SK-N-MC (cell line): ENCODE measurements around the gene SERPINI1.

Experiments used
- EZH2 ChIP-seq: fragments of 200-600 bp; sonication (generic); IDR thresholded peaks from one replicate; pipeline ENCODE4 v1.6.1; 2017; ENCODE audit warnings: antibody characterized with exemption
- FOXP2 ChIP-seq: optimal IDR thresholded peaks from 2 replicates; pipeline ENCODE3; 2011; ENCODE audit warnings: mild to moderate bottlenecking, moderate library complexity; ENCODE audit not compliant: insufficient read depth; ENCODE audit errors: extremely low read length, control extremely low read depth
- POLR2AphosphoS5 ChIP-seq: IDR thresholded peaks from 2 replicates; pipeline ENCODE4 v1.6.1; 2012; ENCODE audit warnings: mild to moderate bottlenecking, low read depth, low read length, borderline replicate concordance

DNA sequence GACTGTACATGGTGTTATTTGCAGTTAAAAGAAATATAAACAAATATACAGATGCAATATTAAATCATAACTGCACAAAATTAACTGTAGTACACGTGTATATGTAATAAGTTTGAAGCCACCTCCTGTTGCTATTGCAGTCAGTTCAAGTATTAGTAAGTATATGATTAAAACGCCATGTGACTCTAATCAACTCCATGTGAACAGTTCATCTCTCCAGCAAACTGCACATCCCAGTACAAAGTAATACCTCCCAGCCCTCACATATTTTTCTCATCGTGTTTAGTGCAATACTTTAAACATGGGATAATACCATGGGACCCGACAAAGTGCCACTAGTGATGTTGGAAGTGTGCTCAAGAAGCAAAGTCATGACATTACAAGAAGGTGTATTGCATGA is 35.5 kb upstream of the SERPINI1 start:
- no peak for TF ChIP-seq POLR2AphosphoS5
- no peak for TF ChIP-seq EZH2
- TF ChIP-seq FOXP2 = no peak
